Left ventricle myocardium inferior (tissue), 1 donor: ENCODE data around the gene TRPV5. TPM values are rescaled to one million over a fixed set of nuclear protein-coding genes. Genes with fewer than 3 reads are reported as not detected.

ENCODE experiments used
- DNase-seq: peaks from one replicate; pipeline ENCODE4 v3.0.0-alpha.2; 2020
- H3K27ac ChIP-seq: fragments of 200-600 bp; replicated peaks from 2 replicates; pipeline ENCODE4 v1.8.0; 2021
- H3K27me3 ChIP-seq: fragments of 200-600 bp; 2 replicates; pipeline ENCODE4 v1.8.0; 2021; ENCODE audit warnings: low read depth
- H3K36me3 ChIP-seq: fragments of 200-600 bp; 2 replicates; pipeline ENCODE4 v1.8.0; 2021
- H3K4me1 ChIP-seq: fragments of 200-600 bp; 2 replicates; pipeline ENCODE4 v1.8.0; 2021
- H3K4me3 ChIP-seq: fragments of 200-600 bp; 2 replicates; pipeline ENCODE4 v1.8.0; 2021; ENCODE audit warnings: mild to moderate bottlenecking, moderate library complexity
- H3K9me3 ChIP-seq: fragments of 200-600 bp; replicated peaks from 2 replicates; pipeline ENCODE4 v1.8.0; 2021
- CTCF ChIP-seq: fragments of 200-600 bp; IDR thresholded peaks from 2 replicates; pipeline ENCODE4 v1.8.0; 2021; ENCODE audit warnings: antibody characterized with exemption, mild to moderate bottlenecking, borderline replicate concordance
- intact Hi-C: fragments of 100-400 bp; cut with micrococcal nuclease; formaldehyde crosslinking; loops from one replicate; pipeline ENCODE4 v1.11.0; 2022
- total RNA-seq: library from RNA; stranded (reverse); fragmentation: NEBNext Ultra II Directional; extraction: Animal tissue kit (Norgen Biotek cat#: 25700); gene quantifications from one replicate; pipeline ENCODE4 v1.2.1, GENCODE V29; 2021
- donor health status: DM: no; HTN: yes; CAD: no; lungs with severe emphysema.

Gene TRPV5
- total RNA-seq, 1 donor from 2014 or later, result not detected

- Histone ChIP-seq H3K27me3 (peaks cover 13% of the 10 kb centered on the region), H3K36me3 (no peaks in the 10 kb centered on the region), H3K4me3 (no peak overlapping the region), H3K9me3 (peaks cover 23% of the 10 kb centered on the region), H3K27ac (no peak overlapping the region), H3K4me1 (no peaks in the 10 kb centered on the region)
- DNase-seq, result no peak
- intact Hi-C loops, result no loop called here
- TF ChIP-seq CTCF, result no peak
Observed at GRCh38 chr7:142959202-142959601, 25.7 kb upstream of the TRPV5 start.

- Histone ChIP-seq H3K36me3 (no peaks in the 10 kb centered on the region), H3K27ac (no peak overlapping the region), H3K4me1 (no peaks in the 10 kb centered on the region), H3K9me3 (peaks cover 23% of the 10 kb centered on the region), H3K27me3 (no peaks in the 10 kb centered on the region), H3K4me3 (no peak overlapping the region)
- no peak for TF ChIP-seq CTCF
- intact Hi-C loops, result no loop called here
- no peak for DNase-seq
Observed at GRCh38 chr7:142957723-142958122, 24.2 kb upstream of the TRPV5 start.

- H3K4me3 ChIP-seq, result no peak overlapping the region
- H3K27me3 ChIP-seq, result no peaks in the 10 kb centered on the region
- H3K36me3 ChIP-seq, result no peaks in the 10 kb centered on the region
- no peak overlapping the region for H3K27ac ChIP-seq
- no peaks in the 10 kb centered on the region for H3K4me1 ChIP-seq
- intact Hi-C loops, result no loop called here
- no peak for DNase-seq
- H3K9me3 ChIP-seq, result peaks cover 23% of the 10 kb centered on the region
- no peak for TF ChIP-seq CTCF
Observed at GRCh38 chr7:142956951-142957623, 23.5 kb upstream of the TRPV5 start.

GRCh38 chr7:142954680-142955268 lies 21.2 kb upstream of the TRPV5 start:
- Histone ChIP-seq H3K27ac (no peak overlapping the region), H3K9me3 (peaks cover 23% of the 10 kb centered on the region), H3K27me3 (no peaks in the 10 kb centered on the region), H3K4me1 (no peaks in the 10 kb centered on the region), H3K4me3 (no peak overlapping the region), H3K36me3 (no peaks in the 10 kb centered on the region)
- no peak for DNase-seq
- intact Hi-C loops, result no loop called here
- no peak for TF ChIP-seq CTCF

- no peaks in the 10 kb centered on the region for H3K36me3 ChIP-seq
- H3K27me3 ChIP-seq, result no peaks in the 10 kb centered on the region
- H3K4me1 ChIP-seq, result no peaks in the 10 kb centered on the region
- no peak for TF ChIP-seq CTCF
- no peak overlapping the region for H3K4me3 ChIP-seq
- intact Hi-C loops, result no loop called here
- no peak overlapping the region for H3K27ac ChIP-seq
- DNase-seq, result no peak
- peaks cover 10% of the 10 kb centered on the region for H3K9me3 ChIP-seq
Observed at GRCh38 chr7:142950235-142950634, 16.7 kb upstream of the TRPV5 start.
